GM04504 (cell line): Measurements from ENCODE around the gene ATF3.
"Not testable (repeated sequence)": the region's sequence is repeated elsewhere in the genome, so short reads cannot be mapped to it uniquely, and the experiment has no call there.

ENCODE experiments used
- DNase-seq: peaks from one replicate; pipeline ENCODE4 v3.0.0-alpha.2; 2012; ENCODE audit warnings: low read depth

The ATF3 gene

GRCh38 chr1:212628046-212628445, 19.5 kb downstream of the ATF3 start:
- no peak for DNase-seq

- no peak for DNase-seq
Measured at GRCh38 chr1:212628813-212629415, 20.4 kb downstream of the ATF3 start.

- DNase-seq, result no peak
Measured at GRCh38 chr1:212629450-212630157, 21.0 kb downstream of the ATF3 start.

GRCh38 chr1:212630158-212630900, 21.8 kb downstream of the ATF3 start:
- DNase-seq, result no peak

- no peak for DNase-seq
Measured at GRCh38 chr1:212633161-212633560, 24.6 kb downstream of the ATF3 start.

GRCh38 chr1:212634252-212634651, 25.7 kb downstream of the ATF3 start:
- DNase-seq, result no peak

GRCh38 chr1:212635141-212635631, 26.6 kb downstream of the ATF3 start:
- DNase-seq, result no peak

- no peak for DNase-seq
Measured at GRCh38 chr1:212637902-212638301, 29.3 kb downstream of the ATF3 start.

GRCh38 chr1:212638492-212639151, 30.1 kb downstream of the ATF3 start:
- no peak for DNase-seq

- not testable (repeated sequence) for DNase-seq
Measured at GRCh38 chr1:212639524-212639923, 31.0 kb downstream of the ATF3 start.

- DNase-seq, result no peak
Measured at GRCh38 chr1:212640223-212640878, 31.8 kb downstream of the ATF3 start.

- DNase-seq, result no peak
Measured at GRCh38 chr1:212641956-212642355, 33.4 kb downstream of the ATF3 start.

GRCh38 chr1:212643877-212644276, 35.3 kb downstream of the ATF3 start:
- no peak for DNase-seq

GRCh38 chr1:212644866-212645545, 36.4 kb downstream of the ATF3 start:
- no peak for DNase-seq

GRCh38 chr1:212645546-212646543, 37.3 kb downstream of the ATF3 start:
- DNase-seq, result no peak

GRCh38 chr1:212646588-212646987, 38.0 kb downstream of the ATF3 start:
- DNase-seq, result no peak

- no peak for DNase-seq
Measured at GRCh38 chr1:212647004-212647403, 38.4 kb downstream of the ATF3 start.

GRCh38 chr1:212648431-212648830, 39.9 kb downstream of the ATF3 start:
- no peak for DNase-seq

GRCh38 chr1:212649020-212649419, 40.5 kb downstream of the ATF3 start:
- DNase-seq, result no peak

- no peak for DNase-seq
Measured at GRCh38 chr1:212650228-212650627, 41.7 kb downstream of the ATF3 start.
